ENCODE measurements around the gene P2RY6. TPM values are rescaled to one million over a fixed set of nuclear protein-coding genes. Genes with fewer than 3 reads are reported as not detected.

Gene P2RY6
- total RNA-seq, 1 donor from 2014 or later = 2.8 TPM

DNA sequence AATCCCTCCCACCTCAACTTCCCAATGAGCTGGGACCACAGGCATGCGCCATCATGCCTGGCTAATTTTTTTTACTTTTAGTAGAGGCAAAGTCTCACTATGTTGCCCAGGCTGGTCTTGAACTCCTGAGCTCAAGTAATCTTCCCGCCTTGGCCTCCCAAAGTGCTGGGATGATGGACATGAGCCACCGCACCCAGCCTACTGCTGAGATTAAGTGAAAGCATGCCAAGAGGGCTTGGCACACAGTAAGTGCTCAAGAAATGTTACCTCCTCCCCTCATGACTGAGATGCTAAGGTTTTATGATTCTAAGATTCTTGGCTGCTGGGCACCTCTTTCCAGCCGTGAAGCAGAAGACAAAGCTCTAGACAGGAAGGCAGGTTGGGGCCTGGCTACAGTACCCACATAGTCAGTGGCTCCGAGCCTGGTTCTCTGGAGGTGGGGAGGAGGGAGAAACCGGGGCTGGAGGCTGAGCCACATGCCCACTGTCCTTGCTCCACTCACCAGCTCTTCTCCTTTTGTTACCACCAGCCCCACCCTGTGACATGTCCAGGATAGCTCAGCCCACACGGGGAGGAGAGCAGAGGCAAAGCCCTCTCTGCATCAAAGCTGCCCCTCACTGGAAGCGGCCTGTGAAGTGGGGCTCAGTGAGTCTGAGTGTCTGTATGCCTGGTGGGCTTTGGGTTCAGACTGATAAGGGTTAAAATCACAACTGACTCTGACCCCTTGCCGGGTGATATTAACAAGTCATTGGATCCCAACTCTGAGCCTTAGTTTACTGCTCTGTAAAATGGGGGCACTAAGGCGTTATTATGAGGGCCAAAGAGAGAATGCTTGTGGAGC lies 48.8 kb downstream of the P2RY6 start:
- ATAC-seq (no peak), DNase-seq (ENCODE audit: missing footprints) (no peak)
- intact Hi-C loops (cut with DNase I) = no loop called here

- intact Hi-C loops (cut with DNase I) = loop anchor here (2.0 kb wide), 1 partner anchor 13 kb away; the partner anchor contains the start of gene ARHGEF17
- DNase-seq (ENCODE audit: missing footprints) (peak; percentile 86), ATAC-seq (peak; percentile 37)
These were observed 49.7 kb downstream of the P2RY6 start for GRCh38 chr11:73321604-73322381.

DNA sequence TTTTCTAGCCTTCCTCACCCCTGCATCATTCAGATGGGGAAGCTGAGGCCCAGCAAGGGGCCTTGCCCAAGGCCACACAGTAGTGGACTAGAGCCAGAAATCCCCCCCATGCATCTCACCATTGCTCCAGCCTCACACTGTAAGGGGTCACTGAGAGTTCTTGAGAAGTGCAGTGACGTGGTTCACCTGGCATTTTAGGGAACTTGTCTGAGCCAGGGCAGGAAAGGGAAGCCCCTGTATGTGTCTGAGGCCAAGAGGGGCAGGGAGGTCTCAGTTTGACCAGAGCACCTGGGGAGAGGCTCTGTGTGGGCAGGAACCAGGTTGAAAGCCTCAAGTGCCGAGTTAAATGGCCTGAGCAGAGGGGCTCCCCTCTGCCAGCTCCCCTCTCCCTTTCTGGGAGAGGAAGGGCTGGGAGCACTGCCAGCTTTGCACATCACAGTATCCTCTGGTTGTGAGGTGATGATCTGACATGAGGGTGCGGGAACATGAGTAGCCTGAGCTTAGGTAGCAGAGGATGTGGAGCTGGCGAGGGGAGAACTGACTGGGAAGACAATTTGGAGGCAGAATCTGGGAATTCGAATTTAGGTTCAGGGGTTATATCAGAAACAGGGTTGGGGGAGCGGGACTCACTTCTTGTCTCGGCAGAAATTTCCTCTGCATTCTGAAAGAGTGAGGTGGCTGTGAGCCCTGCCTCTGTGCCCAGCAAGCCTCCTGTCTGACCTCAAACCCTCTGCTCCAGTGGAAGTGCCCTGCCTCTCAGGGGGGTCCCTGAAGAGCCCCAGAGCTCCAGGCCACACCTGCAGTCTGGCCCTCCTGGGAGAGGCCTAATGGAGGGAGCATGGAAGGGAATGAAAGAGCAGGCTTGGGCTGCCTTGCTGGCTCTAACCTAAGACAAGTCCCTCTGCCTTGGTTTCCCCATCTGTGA lies 50.5 kb downstream of the P2RY6 start:
- intact Hi-C loops (cut with DNase I) = loop anchor here (2.0 kb wide), 1 partner anchor 14 kb away; the partner anchor contains the start of gene ARHGEF17
- DNase-seq (ENCODE audit: missing footprints) (peak; percentile 57), ATAC-seq (no peak)

DNA sequence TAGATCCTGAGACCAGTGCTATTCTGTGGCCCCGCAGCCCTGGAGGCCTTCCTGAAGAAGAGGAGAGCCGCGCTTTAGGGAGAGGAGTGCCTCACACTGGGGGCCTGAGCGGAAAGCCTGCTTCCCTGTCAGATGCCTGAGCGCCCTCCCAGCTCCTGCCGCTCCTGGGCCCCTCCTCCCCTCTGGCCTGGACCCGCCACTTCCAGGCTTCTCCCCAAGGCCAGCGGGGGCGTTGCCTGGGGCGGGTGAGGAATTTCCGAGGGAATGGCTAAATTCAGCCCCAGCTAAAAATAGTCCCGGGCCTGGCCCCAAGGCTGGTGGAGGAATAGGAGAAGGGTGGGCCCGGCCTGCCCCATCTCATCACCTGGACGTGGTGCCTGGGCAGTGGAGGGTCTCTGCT lies 51.3 kb downstream of the P2RY6 start:
- intact Hi-C loops (cut with DNase I) = loop anchor here (2.0 kb wide), 1 partner anchor 15 kb away; the partner anchor contains the start of gene ARHGEF17
- peak; percentile 80 for DNase-seq (ENCODE audit: missing footprints)
- ATAC-seq = peak; percentile 53

- DNase-seq (ENCODE audit: missing footprints) (no peak), ATAC-seq (no peak)
- intact Hi-C loops (cut with DNase I) = no loop called here
These were observed 52.0 kb downstream of the P2RY6 start for GRCh38 chr11:73324116-73324515.

DNA sequence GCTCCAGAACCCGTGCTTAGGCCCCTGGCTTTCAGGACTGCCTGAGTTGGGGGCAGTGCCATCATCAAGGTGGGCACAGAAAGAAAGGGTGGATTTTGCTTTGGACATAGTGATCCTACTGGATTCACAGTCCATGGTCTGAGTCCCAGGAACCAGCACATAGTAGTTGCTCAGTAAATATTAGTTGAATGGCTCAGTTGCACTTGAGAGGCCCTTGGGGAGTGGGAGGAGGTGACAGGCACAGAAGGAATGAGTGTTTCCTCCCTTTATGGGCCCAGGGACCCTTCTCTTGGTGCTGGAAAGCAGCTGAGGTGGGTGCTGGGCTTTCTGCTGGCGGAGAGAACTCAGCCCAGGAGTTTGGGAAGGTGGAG lies 52.5 kb downstream of the P2RY6 start:
- ATAC-seq = no peak
- intact Hi-C loops (cut with DNase I) = no loop called here
- DNase-seq (ENCODE audit: missing footprints) = no peak

GRCh38 chr11:73325036-73325981 lies 53.2 kb downstream of the P2RY6 start:
- intact Hi-C loops (cut with DNase I) = no loop called here
- peak; percentile 14 for ATAC-seq
- DNase-seq (ENCODE audit: missing footprints) = peak; percentile 58

- ATAC-seq (no peak), DNase-seq (ENCODE audit: missing footprints) (peak; percentile 22)
- intact Hi-C loops (cut with DNase I) = no loop called here
These were observed 55.0 kb downstream of the P2RY6 start for GRCh38 chr11:73326929-73327811.

DNA sequence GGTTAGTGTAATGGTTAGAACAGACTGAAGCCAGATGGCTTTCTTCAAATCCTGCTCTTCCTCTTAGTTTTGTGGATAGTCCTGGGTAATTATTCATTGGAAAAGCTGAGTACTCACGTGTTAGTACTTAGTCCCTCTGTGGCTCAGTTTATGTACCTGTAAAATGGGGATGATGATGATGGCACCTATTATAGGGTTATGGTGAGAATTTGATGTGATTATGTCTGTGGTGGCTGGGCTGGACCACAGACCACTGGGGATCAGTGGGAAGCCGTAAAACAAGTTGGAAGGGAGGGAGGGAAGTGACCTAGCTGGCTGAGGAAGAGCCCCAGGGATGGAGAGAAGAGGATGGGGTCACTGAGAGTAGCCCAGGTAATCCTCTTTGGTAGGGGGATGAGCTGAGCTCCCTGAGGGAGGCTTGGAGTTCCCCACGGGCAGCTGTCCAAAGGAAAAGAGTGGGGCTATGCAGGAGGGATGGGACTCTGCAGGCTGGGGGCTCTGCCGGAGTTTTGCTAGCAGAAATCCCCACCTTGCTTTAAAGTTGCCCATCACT lies 55.8 kb downstream of the P2RY6 start:
- intact Hi-C loops (cut with DNase I) = no loop called here
- DNase-seq (ENCODE audit: missing footprints) (no peak), ATAC-seq (no peak)

DNA sequence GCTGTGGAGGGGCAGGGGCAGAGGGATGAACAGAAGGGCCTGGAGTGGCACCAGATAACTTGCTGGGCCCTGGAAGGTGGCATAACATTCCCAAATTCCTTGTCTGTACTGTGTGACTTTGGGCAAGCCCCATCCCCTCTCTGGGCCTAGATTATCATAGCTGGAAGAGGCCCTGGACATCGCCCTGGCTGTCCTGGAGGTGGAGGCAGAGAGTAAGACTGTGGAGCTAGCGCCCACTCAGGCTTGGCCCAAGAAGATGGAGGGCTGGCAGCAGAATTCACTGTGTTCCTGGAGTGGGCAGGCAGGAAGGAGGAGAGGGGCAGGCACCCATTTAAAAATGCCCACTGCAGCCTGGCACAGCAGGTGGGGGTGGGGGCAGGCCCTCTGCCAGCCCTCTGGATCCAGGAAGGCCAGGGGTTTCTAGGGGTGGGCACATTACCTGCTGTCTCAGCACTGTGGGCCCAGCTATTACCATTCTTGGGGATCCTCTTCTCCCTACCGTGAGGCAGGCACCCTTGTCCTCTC lies 58.5 kb downstream of the P2RY6 start:
- intact Hi-C loops (cut with DNase I) = no loop called here
- peak; percentile 41 for DNase-seq (ENCODE audit: missing footprints)
- no peak for ATAC-seq

DNA sequence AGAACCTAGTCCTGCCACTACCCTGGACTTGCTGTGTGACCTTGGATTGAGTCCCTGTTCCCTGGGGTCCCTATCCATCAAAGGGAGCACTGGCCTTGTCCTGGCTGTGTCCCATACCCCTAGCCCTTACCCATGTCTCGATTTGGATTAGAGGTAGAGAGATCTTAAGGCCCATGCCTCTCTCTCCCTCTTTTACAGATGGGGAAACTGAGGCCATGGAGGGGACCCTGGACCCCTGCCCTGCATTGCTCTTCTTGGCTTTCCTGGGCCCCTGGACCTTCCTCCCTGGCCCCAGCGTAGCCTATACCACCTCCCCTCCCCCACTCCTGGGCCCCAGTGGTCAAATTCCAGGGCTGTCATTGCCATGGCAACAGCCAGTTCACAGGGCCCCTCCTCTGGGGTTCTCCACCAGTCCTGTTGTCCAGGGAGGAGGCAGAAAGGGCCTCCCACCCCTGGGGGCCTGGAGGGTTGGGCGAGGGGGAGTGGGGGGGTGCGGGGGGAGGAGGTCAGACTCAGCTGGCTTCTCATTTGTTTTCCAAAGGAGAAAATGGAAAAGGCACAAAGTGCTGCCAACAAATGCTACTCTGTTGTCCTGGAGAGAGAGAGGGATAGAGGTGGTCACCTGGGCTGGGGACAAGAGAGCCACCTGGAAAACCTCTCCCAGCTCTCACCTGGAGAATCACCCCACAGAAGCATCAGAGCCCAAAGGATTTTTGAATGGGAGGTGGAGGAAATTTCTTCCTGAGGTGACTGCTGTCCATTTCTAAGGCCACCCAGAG lies 59.2 kb downstream of the P2RY6 start:
- intact Hi-C loops (cut with DNase I) = no loop called here
- ATAC-seq (no peak), DNase-seq (ENCODE audit: missing footprints) (no peak)

- DNase-seq (ENCODE audit: missing footprints) = no peak
- intact Hi-C loops (cut with DNase I) = no loop called here
- no peak for ATAC-seq
These were observed 61.0 kb downstream of the P2RY6 start for GRCh38 chr11:73333173-73333572.

DNA sequence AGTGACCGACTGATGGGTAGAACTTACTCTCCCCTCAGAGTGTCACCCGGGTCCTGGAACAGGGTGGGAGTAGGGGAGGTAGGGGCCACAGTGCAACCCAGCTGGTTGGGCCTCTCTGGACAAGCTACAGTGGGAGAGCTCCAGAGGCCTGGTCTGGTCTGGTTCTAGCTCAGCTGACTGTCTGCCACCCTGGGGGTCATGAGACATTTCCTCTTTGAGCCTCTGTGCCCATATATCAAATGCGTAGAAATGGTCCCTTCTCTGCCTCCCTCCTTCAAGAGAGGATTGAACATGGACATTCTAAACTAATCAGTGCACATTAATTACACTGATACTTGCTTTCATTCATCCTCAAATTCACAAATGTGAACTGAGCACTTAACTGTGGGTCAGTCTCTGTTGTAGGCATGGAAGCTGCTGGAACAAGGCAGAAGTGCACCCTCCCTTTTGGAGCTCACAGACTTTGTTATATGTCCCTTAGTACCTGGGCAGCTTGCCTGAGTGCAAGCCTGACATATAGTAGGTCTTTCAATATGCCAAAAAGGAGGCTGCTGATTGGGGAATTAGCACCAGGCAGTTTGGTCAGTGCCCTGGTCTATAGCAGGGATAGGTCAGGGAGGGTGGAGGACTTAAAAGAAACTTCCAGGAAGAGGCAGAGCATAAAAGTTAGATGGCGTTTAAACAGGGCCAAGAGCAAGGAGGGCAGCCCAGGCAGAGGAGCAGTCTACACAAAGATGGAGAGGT lies 61.7 kb downstream of the P2RY6 start:
- intact Hi-C loops (cut with DNase I) = no loop called here

DNA sequence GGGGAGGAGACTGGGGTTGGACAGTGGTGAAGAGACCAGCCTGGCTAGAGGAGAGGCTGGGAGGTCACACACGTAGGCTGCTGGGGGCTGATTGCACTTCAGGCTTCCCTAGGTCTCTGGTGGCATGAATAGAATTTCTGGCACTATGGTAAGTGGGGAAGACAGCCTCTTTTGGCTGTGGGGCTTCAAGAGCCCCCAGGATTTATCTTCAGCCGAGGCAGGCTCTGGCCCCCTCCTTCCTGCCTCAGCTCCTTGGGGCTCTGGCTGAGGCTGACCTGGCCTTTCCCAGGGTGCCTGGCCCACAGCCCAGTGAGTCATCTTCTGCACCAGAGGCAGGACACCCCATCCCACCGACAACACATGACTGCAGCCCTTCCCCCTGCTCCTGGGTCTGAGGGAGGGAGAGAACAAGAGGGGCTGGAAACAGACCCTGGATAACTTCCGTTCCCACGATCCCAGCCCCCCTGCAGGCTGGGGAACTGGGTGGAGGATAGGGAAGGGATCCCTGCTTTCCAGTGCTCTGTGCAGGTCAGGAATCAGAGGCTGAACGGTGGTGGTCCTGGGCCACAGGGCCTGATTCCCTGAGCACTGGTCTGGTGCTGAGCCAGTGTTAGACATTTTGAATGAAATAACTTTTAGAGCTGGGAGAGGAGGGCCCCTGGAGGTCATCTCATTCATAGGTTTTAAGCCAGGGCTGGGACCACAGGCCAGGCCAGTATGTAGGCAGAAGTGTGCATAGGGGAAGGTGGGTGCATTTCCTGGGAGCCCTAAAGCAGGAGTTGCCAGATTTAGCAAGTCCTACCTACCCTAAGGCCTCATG lies 62.5 kb downstream of the P2RY6 start:
- intact Hi-C loops (cut with DNase I) = loop anchor here (1.0 kb wide), 1 partner anchor 27 kb away; no protein-coding TSS in a partner anchor
- ATAC-seq (peak; percentile 74), DNase-seq (ENCODE audit: missing footprints) (peak; percentile 90)

More for the DNA sequence above, 61.7 kb downstream of the P2RY6 start:
- ATAC-seq (no peak), DNase-seq (ENCODE audit: missing footprints) (no peak)

Data from Right ventricle myocardium inferior (tissue), 1 donor.